Left kidney (tissue), 2 donors: ENCODE results near the gene MYOZ1. TPM values are rescaled to one million over a fixed set of nuclear protein-coding genes. Genes with fewer than 3 reads are reported as not detected.

Experiments
- DNase-seq: peaks from one replicate; pipeline ENCODE4 v3.0.0-alpha.2; 2013
- polyA plus RNA-seq: library from polyadenylated mRNA; unstranded; fragments of 120-200 nt; gene quantifications from one replicate; pipeline ENCODE4 v1.2.1, GENCODE V29; 2013; ENCODE audit not compliant: insufficient read length

The MYOZ1 gene
- polyA plus RNA-seq, 1 donor: 5.0 TPM

GRCh38 chr10:73597346-73597745, 43.9 kb downstream of the MYOZ1 start:
- no peak for DNase-seq

GRCh38 chr10:73593812-73594211, 47.5 kb downstream of the MYOZ1 start:
- DNase-seq: no peak

GRCh38 chr10:73593110-73593509, 48.2 kb downstream of the MYOZ1 start:
- DNase-seq: no peak

- peak; percentile 81 for DNase-seq
Observed at GRCh38 chr10:73591935-73592699, 49.2 kb downstream of the MYOZ1 start.

GRCh38 chr10:73590881-73591799, 50.1 kb downstream of the MYOZ1 start, which contains the start of gene USP54:
Gene USP54 (minus strand): TSS chr10:73591342. CDS start chr10:73575658, 15,684 bp downstream.
- peak; percentile 37 for DNase-seq

GRCh38 chr10:73589563-73590126, 51.6 kb downstream of the MYOZ1 start:
- DNase-seq: no peak

GRCh38 chr10:73588656-73589055, 52.6 kb downstream of the MYOZ1 start:
- no peak for DNase-seq

- DNase-seq: peak; percentile 62
Observed at GRCh38 chr10:73586583-73586984, 54.7 kb downstream of the MYOZ1 start.

GRCh38 chr10:73585327-73585726, 55.9 kb downstream of the MYOZ1 start:
- DNase-seq: no peak

GRCh38 chr10:73584737-73585136, 56.5 kb downstream of the MYOZ1 start:
- DNase-seq: no peak

- no peak for DNase-seq
Observed at GRCh38 chr10:73581918-73582317, 59.4 kb downstream of the MYOZ1 start.

Other genes starting within 250 kb of the MYOZ1 start
- gene ANXA7, start 227.4 kb downstream of the MYOZ1 start, polyA plus RNA-seq: 87.4 TPM
- gene MSS51, start 207.9 kb downstream of the MYOZ1 start, polyA plus RNA-seq: 6.0 TPM
- 73.1 TPM for gene PPP3CB, start 145.4 kb downstream of the MYOZ1 start, polyA plus RNA-seq
- 54.6 TPM for gene USP54, start 50.1 kb downstream of the MYOZ1 start, polyA plus RNA-seq
- gene SYNPO2L, start 14.6 kb upstream of the MYOZ1 start, polyA plus RNA-seq: 1.6 TPM
- gene AGAP5, start 56.6 kb upstream of the MYOZ1 start, polyA plus RNA-seq: 35.2 TPM
- gene SEC24C, start 102.9 kb upstream of the MYOZ1 start, polyA plus RNA-seq: 70.2 TPM
- gene CHCHD1, start 140.6 kb upstream of the MYOZ1 start, polyA plus RNA-seq: 44.8 TPM
- 116 TPM for gene ZSWIM8, start 144.1 kb upstream of the MYOZ1 start, polyA plus RNA-seq
- 40.6 TPM for gene NDST2, start 170.1 kb upstream of the MYOZ1 start, polyA plus RNA-seq
- gene CAMK2G, start 233.1 kb upstream of the MYOZ1 start, polyA plus RNA-seq: 32.6 TPM